Midbrain (tissue), 1 donor: ENCODE measurements around the gene MCM8.

Source experiments
- DNase-seq: peaks from one replicate; lab custom pipeline; 2025; lab: John Stamatoyannopoulos, UW

Gene MCM8

DNA sequence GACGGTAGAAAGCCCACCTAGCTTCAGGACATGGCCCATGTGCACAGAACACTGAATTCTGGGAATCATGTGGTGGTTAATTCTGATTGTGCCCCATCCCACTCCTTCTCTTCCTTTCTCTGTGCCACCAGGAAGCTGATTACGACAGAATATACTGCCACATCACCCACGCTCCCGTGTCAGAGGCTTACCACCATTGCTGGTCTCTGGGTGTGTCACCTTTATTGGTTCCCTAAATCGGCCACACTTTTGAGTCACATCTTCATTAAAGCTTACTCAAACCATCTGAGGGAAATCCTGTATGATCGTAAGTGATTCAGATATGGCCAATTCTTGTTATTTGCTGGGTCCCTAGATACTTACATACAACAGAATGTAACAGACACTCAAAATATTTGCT, 3.2 kb upstream of the MCM8 start:
- DNase-seq = no peak

DNA sequence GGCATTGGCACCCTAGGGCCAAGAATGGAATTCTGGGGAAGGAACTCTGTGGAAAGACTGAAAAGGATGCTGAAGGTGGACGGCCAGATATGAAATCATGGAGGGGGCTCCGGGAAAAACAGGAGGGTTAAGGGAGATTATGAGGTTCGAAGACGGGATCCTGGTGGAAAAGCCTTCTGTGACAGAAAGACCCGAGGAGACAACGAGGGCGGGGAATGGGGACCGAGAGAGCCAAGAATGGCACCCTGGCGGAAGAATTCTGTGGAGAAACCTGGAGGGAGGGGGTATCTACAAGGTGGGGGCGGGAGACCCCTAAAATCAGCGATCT, 545 bp upstream of the MCM8 start:
- DNase-seq = no peak

DNA sequence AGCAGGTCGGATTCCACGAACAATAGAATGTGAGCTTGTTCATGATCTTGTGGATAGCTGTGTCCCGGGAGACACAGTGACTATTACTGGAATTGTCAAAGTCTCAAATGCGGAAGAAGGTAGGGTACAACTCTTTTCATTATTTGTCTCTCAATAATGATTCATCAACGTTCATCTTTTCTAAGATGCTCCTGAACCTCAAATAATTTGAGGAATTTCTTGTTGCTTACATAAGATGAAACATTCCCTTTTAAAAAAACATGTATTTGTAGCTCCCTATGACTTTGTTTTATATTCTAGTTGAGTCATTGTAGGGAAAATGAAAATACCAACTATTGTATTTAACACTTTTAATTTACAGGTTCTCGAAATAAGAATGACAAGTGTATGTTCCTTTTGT, 17.0 kb downstream of the MCM8 start:
- DNase-seq = no peak

DNA sequence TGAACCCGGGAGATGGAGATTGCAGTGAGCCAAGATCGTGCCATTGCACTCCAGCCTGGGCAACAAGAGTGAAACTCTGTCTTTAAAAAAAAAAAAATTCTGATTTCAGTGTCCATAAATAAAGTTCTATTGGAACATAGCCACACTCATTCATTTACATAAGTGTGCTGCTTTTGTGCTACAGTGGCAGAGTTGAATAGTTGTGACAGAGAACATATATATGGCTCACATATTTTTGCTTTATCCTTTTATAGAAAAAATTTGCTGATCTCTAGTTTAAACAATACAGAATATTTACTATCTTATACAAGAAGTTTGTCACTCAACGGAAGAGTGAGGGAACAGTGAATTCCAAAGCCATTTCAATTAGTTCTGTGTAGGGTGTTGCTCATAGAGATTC, 18.0 kb downstream of the MCM8 start:
- no peak for DNase-seq

DNA sequence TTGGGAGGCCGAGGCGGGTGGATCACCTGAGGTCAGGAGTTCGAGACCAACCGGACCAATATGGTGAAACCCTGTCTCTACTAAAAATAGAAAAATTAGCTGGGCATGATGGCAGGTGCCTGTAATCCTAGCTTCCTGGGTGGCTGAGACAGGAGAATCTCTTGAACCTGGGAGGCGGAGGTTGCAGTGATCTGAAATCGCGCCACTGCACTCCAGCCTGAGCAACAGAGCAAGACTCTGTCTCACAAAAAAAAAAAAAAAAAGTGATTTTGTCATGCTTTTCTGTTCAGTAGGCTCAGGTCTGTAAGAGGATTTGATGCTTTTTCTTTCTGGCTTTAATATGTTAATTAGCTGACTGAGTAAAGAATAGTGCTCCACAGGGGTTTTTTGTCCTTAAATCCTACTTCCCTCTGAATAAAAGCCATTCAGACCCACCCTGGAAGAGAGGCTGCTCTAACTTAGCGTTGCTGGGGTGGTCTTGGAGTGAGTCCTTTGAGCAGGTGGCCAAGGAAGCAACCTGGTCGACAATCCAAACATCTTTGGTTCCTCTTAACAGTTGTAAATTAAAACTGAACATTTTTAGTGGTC, 19.0 kb downstream of the MCM8 start:
- no peak for DNase-seq

DNA sequence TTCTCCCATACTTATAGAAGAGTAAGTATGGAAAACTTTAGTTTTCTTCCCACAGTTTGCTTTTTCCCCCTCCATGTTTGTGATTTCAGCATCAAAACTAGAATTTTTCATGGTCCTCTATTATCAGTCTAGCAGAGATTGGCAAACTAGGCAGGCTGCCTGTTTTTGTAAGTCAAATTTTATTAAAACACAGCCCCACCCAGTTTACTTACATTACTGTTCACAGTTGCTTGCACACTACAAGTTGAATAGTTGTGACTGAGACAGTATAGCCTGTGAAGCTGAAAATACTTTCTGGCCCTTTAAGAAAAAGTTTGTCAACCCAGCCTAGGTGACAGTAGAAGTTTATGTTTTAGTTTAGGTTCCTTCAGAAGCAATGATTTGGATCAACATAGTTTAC, 19.5 kb downstream of the MCM8 start:
- DNase-seq = no peak

DNA sequence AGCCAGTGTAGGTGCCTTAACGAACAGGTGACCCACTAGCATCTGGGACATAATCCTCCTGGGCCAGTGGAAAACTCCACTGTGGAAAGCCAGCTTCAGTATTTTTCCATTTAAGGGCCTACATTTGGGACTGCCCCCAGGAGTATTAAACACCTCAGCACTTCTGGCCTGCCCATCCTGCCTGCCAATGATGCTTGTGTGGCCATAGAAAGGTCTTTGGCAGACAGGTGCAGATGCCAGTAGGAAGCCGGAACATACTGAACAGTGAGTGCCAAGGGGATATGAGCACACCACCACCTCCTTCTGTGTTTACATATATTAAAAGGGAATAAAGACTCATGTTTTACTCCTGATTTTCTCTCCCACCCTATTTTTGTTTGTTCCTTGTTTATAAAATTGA, 19.9 kb downstream of the MCM8 start:
- DNase-seq = no peak

DNA sequence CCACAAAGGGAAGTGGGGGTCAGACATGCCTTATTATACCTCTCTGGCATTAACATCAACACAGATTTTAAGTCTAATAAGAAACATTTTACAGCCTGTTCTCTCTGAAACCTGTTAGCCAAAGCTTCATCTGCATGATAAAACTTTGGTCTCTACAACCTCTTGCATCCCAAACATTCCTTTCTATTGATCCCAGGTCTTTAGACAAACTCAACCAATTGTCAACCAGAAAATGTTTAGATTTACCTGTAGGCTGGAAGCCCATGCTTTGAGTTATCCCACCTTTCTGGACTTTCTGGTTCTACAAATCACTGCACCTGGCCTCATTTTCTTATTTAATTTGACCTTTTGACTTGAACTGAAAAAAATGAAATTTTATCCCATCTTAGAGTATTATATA, 20.8 kb downstream of the MCM8 start:
- no peak for DNase-seq

DNA sequence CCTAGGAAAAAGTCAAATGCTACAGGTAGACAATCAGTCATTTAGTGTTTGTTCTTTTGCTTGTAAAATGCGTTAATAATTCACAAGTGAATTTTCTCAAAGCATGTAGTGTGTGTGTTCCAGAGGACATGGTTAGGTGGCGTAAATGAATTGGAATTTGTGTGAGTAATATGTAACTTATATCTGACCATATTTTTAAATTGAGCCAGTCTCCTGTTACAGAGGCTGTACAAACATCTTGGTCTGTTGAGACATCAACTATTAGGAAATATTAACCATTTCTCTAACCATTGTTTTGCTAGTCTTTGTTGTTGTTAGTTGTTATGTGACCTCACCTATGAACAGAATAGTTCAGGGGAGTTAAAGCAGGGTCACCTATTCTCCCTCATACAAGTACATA, 22.7 kb downstream of the MCM8 start:
- no peak for DNase-seq

DNA sequence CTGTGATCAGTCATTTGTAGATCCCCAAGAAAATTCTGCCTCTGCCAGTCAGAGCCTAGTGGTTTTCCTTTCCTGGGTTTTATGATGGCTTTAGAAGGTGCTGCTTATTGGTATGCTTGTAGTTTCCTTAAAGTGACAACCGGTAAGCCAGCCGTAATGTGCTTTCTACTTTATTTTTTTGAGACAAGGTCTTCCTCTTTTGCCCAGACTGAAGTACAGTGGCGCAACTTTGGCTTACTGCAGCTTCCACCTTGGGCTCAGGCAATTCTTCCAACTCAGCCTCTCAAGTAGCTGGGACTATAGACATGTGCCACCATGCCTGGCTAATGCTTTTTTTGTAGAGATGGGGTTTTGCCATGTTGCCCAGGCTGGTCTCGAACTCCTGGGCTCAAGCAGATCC, 23.5 kb downstream of the MCM8 start:
- DNase-seq = no peak

DNA sequence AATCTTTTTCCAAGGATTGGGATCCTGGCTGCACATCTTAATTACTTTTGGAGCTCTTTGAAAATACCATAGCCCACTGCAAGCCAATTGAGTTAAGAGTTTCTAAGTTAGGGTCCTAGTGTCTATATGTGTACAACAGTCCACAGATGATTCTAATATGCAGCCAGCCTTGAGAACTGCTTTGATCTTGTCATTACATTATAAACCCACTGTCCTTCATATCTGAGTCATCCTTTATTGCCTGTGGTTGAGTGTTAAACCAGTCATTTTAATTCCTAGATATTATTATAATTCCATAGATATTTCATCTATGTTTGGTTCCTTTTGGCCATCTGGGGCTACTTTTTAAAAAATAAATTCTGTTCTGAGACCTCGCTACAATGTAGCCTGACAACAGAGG, 24.1 kb downstream of the MCM8 start:
- no peak for DNase-seq

DNA sequence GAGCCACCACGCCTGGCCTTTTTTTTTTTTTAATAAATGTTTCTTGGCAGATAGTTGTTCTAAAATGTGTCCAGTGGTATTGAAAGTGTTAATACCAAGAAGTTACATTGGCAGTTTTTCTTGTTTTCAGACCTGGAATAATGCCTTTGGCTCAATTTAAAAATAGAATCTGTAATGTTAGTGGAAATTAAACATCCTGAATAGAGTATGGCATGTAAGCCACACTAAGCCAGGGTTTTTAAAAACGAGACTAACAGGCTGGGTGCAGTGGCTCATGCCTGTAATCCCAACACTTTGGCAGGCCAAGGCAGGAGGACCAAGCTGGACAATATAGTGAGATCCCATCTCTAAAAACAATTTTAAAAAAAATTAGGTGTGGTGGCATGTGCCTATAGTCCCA, 25.3 kb downstream of the MCM8 start:
- DNase-seq = no peak

DNA sequence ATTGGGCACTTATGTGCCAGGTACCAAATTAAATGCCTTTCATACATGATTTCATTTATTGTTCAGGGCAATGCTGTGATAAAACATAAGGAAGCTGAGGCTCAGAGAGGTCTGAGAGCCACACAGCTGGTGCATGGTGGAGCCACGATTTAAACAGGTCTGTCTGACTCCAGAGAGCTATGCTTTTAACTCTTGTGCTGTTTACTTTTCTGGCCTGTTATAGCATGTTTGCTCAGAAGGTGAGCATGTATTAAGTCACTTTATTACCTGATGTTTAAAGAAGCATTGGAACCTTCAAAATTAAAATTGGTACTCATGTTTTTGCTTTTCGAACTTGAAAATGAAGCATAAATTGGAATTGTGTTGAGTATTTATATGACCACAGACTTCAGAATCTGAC, 26.8 kb downstream of the MCM8 start:
- no peak for DNase-seq

DNA sequence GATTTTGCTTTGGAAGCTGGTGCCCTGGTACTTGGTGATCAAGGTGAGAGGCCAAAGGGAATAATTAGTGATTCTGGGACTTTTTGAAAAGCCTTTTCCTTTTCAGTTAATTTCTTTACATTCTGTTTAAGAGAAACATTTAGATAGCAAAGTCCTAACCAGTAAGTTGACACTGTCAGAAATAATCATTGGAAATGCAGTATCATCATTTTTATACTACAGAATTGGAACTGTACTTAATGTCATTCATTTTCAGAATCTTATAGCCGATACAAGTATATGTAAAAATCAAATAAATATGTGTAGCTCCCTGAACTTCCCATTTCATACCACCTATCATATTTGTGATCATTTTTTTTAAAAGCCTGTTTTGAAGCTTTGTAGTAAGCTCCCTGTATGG, 27.5 kb downstream of the MCM8 start:
- no peak for DNase-seq

DNA sequence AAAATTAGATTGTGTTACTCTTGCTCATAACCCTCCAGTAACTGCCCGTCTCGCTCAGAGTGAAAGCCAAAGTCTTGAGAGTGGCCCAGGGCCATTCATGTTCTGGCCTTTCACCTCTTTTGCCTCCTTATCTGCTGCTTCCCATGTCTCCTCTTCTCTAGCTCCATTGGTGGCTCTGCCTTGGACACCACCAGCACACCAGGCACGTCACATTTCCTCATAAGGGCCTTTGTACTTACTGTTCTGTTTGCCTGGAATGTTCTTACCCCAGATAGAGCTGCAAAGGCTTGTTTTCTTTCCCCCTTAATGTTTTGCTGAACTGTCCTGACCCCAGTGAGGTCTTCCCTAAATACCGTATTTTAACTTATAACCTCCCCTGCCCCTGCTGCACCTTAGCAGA, 29.3 kb downstream of the MCM8 start:
- no peak for DNase-seq

DNA sequence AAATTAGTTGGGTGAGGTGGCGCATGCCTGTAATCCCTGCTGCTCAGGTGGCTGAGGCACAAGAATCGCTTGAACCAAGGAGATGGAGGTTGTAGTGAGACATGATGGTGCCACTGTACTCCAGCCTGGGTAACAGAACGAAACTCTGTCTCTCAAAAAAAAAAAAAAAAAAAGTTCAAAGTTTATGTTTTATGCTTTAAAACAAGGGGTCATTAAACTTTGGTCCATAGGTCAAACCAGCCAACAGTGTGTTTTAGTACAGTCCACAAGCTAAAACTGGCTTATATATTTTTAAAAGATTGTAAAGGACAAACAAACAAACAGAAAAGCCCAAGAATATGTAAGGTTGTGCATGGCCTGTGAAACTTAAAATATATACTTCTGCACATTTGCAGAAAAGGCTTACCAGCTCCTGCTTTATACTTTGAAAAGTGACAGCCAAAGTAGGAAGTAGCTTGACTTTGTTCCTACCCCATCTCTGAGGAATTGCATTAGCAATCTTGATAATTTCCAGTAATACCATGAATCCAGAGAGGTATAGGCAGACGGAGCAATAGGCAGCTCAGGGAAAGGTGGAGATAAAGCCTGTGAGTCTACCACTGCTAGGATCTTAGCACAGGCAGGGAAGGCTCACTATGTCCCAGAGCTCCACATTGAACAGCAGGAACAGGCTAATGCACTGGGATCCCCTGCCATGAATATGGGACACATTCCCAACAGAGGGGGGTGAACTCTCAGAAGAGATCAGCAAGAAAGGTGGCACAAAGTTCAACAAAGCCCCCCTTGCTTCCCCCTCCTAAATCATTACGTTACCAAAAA, 30.5 kb downstream of the MCM8 start:
- DNase-seq = no peak

DNA sequence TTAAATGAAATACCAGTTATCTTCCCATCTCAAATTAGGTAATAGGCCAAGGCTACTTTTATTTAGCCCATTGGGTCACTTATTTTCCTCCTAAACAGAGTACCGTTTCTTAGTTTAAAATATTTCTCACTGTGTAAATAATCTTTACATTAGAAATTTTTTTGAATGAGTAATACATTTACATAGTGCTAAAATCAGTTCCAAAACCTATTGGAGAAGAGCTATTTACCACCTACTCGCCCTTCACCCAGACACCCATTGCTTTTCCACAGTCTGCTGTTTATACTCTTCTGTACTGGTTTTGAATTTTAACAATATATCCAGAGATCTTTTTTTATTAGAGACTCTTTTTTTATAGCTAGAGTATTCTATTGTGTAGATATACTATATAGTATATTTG, 36.9 kb downstream of the MCM8 start:
- DNase-seq = no peak

DNA sequence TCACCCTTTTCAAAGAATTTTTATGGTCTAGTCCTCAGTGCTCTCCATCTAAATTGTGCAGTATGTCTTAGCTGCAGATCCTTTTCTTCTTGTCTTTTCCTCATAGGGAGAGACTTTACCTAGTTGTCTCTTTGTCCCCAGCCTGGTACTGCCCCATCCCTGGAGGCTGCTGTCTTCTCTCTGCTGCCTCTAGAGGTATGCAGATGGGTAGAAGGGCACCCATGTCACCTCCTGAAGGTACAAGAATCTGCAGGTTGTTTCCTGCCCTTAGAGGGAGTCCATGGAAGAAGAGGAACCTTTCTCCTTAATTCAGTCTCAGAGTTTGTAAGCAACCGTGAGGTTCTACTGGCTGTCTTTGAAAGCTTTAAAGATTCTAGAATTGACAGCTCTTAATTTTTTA, 39.1 kb downstream of the MCM8 start:
- DNase-seq = no peak

DNA sequence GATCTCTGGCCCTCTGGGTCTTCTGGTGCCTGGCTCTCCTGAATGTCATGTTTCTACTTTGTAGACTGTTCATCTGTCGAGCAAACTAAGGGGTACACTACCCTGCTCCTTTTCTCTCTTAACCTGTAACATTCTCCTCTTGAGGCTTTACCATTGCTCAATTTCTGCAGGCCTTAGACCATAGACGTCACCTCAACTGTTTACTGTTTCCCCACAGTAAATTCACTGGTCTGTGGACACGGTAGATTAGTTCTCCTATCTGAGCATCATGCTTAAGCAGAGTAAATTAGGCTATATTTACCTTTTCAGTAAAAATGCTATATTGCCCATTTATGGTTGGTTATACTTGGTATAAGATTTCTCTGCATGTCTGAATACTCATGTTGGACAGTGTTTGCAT, 40.5 kb downstream of the MCM8 start:
- no peak for DNase-seq

DNA sequence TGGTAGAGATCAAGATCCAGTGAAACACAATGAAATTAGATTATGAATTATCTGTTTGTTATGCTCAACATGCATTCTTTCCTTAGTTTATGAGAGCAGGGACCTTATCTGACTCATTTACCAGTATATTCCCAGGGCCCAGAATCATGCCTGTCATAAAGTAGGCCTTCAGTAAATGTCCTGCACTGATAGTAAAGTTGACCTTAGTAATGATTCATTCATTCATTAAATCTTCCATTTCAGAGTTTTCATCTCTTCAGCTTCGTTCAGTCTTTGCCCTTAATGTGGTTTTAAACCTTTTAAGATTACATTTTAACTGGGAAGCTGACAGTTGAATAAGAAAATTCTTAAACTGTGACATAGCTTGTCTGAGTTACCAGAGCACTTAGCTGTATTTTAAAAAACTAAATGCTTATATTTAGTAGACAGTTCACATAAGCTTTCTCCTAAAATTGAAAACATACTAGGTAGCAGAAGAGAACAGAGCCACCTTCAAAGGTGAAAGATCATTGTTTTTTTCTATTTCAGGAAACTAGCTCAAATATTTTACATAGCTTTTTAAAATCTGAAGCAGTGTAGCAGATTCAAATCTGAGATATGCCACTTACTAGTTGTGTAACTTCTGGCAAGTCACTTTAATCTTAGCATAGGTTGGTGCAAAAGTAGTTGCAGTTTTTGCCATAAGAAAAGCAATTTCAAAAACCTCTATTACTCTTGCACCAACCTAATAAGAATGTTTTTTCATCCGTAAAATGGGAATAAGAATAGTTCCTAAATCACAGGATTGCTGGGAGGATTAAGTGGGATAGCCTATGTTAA, 41.4 kb downstream of the MCM8 start:
- no peak for DNase-seq

DNA sequence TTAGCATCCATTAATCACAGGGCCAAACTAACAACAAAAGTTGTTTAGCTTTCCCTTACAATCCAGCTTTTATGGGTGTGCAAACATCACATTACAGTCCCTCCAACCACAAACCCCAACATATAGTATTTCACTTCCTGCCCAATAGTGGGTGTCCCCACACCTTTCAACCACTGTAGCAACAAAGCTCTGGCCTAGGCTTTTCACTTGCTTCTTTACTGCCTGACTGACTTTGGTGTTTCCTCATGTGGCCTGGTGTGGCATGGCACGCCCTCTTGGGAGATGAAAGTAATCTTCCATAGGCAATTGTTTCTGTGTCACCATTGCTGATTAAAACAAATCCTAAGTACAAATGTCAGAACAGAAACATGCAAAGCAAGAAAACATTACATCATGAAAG, 46.3 kb downstream of the MCM8 start:
- no peak for DNase-seq

DNA sequence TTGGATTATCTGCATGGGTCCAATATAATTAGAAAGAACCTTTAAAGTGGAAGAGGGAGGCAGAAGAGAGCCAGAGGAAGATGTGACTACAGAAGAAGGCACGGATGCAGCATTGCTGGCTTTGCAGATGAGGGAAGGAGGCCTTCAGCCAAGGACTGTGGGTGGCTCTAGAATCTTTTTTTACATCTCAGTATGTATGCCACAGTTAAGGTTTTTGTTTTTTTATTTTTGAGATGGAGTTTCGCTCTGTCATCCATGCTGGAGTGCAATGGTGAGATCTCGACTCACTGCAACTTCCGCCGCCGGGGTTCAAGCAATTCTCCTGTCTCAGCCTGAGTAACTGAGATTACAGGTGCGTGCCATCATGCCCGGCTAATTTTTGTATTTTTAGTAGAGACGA, 49.3 kb downstream of the MCM8 start:
- no peak for DNase-seq

DNA sequence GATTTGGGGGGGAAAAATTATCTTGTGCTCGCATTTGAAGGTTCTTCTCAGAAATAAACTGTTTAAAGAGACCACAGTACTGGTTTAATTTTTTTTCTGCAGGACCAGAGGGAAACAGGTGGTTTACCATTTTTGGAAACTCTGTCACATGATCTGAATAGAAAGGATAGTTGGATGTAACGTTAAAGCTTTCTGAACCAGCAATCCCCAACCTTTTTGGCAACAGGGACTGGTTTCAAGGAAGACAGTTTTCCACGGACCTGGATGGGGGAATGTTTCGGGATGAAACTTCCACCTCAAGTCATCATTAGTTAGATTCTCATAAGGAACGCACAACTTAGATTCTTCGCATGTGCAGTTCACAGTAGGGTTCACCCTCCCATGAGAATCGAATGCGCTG, 50.4 kb downstream of the MCM8 start:
- DNase-seq = no peak

DNA sequence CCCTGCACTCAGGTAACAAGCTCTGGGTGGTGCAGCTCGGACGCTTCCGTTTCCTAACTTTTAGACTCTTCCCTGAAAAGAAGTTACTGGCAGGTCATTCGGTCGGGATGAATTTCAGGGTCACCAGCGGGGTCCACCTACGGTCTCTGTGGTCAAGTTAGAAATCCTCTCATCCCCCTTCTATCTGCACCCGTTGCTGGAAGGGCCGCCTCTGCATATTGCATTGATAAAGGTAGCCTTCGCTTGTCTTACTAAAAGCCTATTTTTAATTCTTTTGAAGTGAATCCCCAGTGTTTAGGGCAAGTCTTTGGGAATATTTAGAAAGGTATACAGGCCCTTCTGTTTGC, 56.1 kb downstream of the MCM8 start:
- no peak for DNase-seq
